Left lung (tissue), 10 donors: ENCODE measurements around the gene RPS21. TPM values are rescaled to one million over a fixed set of nuclear protein-coding genes. Genes with fewer than 3 reads are reported as not detected.
"Not testable (repeated sequence)": the region's sequence is repeated elsewhere in the genome, so short reads cannot be mapped to it uniquely, and the experiment has no call there.

Source experiments
- ATAC-seq: fragments of 200-7000 bp; cut with Tn5 transposase; one replicate; pipeline ENCODE4 v1.9.1; 2020; ENCODE audit warnings: moderate library complexity
- DNase-seq, 4 donors: peaks; one replicate each; pipeline ENCODE4 v3.0.0-alpha.2; 2013 to 2020
- H3K27ac ChIP-seq, 2 donors: fragments of 200-600 bp; sonication (generic) in 1 of 2; one replicate each; pipeline versions ENCODE4 v1.5.0 to v1.8.0; 2020 to 2021
- H3K27me3 ChIP-seq, 2 donors: fragments of 200-600 bp; sonication (generic) in 1 of 2; one replicate each; pipeline versions ENCODE4 v1.5.0 to v1.8.0; 2020 to 2021
- H3K36me3 ChIP-seq, 2 donors: fragments of 200-600 bp; sonication (generic) in 1 of 2; one replicate each; pipeline versions ENCODE4 v1.5.0 to v1.8.0; 2020 to 2021
- H3K4me1 ChIP-seq, 2 donors: fragments of 200-600 bp; one replicate each; pipeline ENCODE4 v1.8.0; 2021
- H3K4me3 ChIP-seq, 2 donors: fragments of 200-600 bp; sonication (generic) in 1 of 2; one replicate each; pipeline versions ENCODE4 v1.5.0 to v1.8.0; 2020 to 2021; ENCODE audit warnings: mild to moderate bottlenecking in 1 of 2
- H3K9me3 ChIP-seq, 2 donors: fragments of 200-600 bp; sonication (generic) in 1 of 2; one replicate each; pipeline versions ENCODE4 v1.5.0 to v1.8.0; 2020 to 2021
- CTCF ChIP-seq, 2 donors: fragments of 200-600 bp; sonication (generic) in 1 of 2; IDR thresholded peaks; one replicate each; pipeline versions ENCODE4 v1.5.0 to v1.8.0; 2021; ENCODE audit warnings: antibody characterized with exemption in 2 of 2
- intact Hi-C, 2 donors: fragments of 100-400 bp; cut with DNase I; formaldehyde crosslinking; loops; one replicate each; pipeline versions ENCODE4 v1.11.2 to v1.14.2; 2022
- polyA plus RNA-seq, 6 donors: library from polyadenylated mRNA; unstranded; fragments of 120-200 nt; gene quantifications; one replicate each; pipeline ENCODE4 v1.2.1, GENCODE V29; 2013; ENCODE audit not compliant: insufficient read length in 6 of 6
- total RNA-seq, 2 donors: library from RNA; stranded (reverse); fragmentation: NEBNext Ultra II Directional; extraction: Animal tissue kit (Norgen Biotek cat#: 25700); gene quantifications; one replicate each; pipeline ENCODE4 v1.2.1, GENCODE V29; 2021
- donor health status: DM: no; HTN: yes; CAD: no.
- donor health status: DM: no; HTN: no; CAD: no.

RPS21 gene
- total and polyA plus RNA-seq, 8 donors = 928 to 1,176 (median 1,013) TPM

- H3K9me3 ChIP-seq = no peaks in the 10 kb centered on the region
Measured at GRCh38 chr20:62424249-62425107, 37.6 kb downstream of the RPS21 start.

GRCh38 chr20:62425281-62426058 is 38.6 kb downstream of the RPS21 start:
- no peak overlapping the region for H3K4me3 ChIP-seq
- ATAC-seq (no peak), DNase-seq (no peak)
- no peaks in the 10 kb centered on the region for H3K9me3 ChIP-seq
- peaks cover 0 to 49% of the 10 kb centered on the region in 2 donors for H3K27me3 ChIP-seq
- peaks cover 6 to 8% of the 10 kb centered on the region in 2 donors for H3K4me1 ChIP-seq
- intact Hi-C loops = no loop called here
- no peak for TF ChIP-seq CTCF (IDR thresholded peaks at IDR 0.05)
- no peak overlapping the region for H3K27ac ChIP-seq
- no peaks in the 10 kb centered on the region for H3K36me3 ChIP-seq

More at GRCh38 chr20:62424249-62425107, 37.6 kb downstream of the RPS21 start:
- intact Hi-C loops = no loop called here
- TF ChIP-seq CTCF (IDR thresholded peaks at IDR 0.05) = no peak
- peaks cover 6 to 8% of the 10 kb centered on the region in 2 donors for H3K4me1 ChIP-seq
- no peak overlapping the region for H3K27ac ChIP-seq
- H3K27me3 ChIP-seq = peaks cover 0 to 46% of the 10 kb centered on the region in 2 donors
- no peaks in the 10 kb centered on the region for H3K36me3 ChIP-seq
- DNase-seq (no peak), ATAC-seq (no peak)
- no peak overlapping the region for H3K4me3 ChIP-seq

GRCh38 chr20:62426059-62426348 is 39.1 kb downstream of the RPS21 start:
- H3K36me3 ChIP-seq, intact Hi-C loops, H3K4me1 ChIP-seq, H3K4me3 ChIP-seq, H3K9me3 ChIP-seq, H3K27ac ChIP-seq, ATAC-seq, DNase-seq: not testable (repeated sequence)
- H3K27me3 ChIP-seq = peaks cover 0 to 49% of the 10 kb centered on the region in 2 donors

- Histone ChIP-seq H3K4me1 (peaks cover 6 to 8% of the 10 kb centered on the region in 2 donors), H3K4me3 (peak overlapping the region in 1 of 2 donors; percentile 6), H3K27ac (no peak overlapping the region), H3K27me3 (peaks cover 0 to 51% of the 10 kb centered on the region in 2 donors), H3K9me3 (no peaks in the 10 kb centered on the region), H3K36me3 (no peaks in the 10 kb centered on the region)
- no peak for TF ChIP-seq CTCF (IDR thresholded peaks at IDR 0.05)
- DNase-seq (peak in 1 of 4 donors; percentile 43), ATAC-seq (peak; percentile 60)
- intact Hi-C loops = no loop called here
Measured at GRCh38 chr20:62426699-62427131, 39.8 kb downstream of the RPS21 start.

GRCh38 chr20:62427172-62428001 is 40.5 kb downstream of the RPS21 start, which contains the start of gene RBBP8NL:
TSS of gene RBBP8NL (minus strand) at chr20:62427539. CDS start at chr20:62419647, 7,892 bp downstream.
- Histone ChIP-seq H3K4me3 (peak within 1 kb of the TSS in 1 of 2 donors; percentile 6), H3K4me1 (peaks cover 6 to 8% of the 10 kb centered on the region in 2 donors), H3K27me3 (peaks cover 0 to 54% of the 10 kb centered on the region in 2 donors), H3K36me3 (no peaks in the 10 kb centered on the region), H3K27ac (peak within 1 kb of the TSS; percentile 13 to 26), H3K9me3 (no peaks in the 10 kb centered on the region)
- intact Hi-C loops = no loop called here
- DNase-seq (peak in 2 of 4 donors; percentile 88 to 91), ATAC-seq (peak; percentile 86)
- no peak for TF ChIP-seq CTCF (IDR thresholded peaks at IDR 0.05)
